ENCODE data around the gene IL7R. TPM values are rescaled to one million over a fixed set of nuclear protein-coding genes. Genes with fewer than 3 reads are reported as not detected.

Gene IL7R
- total and polyA plus RNA-seq, 5 experiments from 2014 or later, result 569 to 1,437 (median 668) TPM

DNA sequence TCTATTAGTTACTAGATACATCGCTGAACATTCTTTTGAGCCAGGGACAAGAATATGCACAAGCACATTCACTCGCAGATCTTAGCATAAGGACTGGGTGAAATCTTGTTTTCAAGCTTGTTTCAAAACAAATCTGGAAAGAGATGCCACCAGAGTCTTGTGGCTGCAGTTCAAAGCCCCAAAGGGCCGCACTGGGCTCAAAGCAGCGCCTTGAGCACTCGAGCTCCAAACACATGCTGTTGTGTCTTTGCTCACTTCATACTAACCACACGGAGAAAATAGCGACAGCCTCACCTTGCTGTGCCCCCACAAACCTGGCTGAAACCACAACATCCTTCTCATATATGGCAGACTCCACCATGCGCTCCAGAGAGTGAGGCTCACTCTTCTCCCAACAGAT lies 34.2 kb upstream of the IL7R start:
- DNase-seq, result peak; percentile 12 to 86 (median 68)
- Mint-ChIP-seq H3K4me3 (peak overlapping the region; percentile 54 to 79 (median 70)), H3K27ac (peak overlapping the region in 9 of 10 donors; percentile 82 to 97 (median 96)), H3K36me3 (peaks cover 0 to 5% (median 0%) of the 10 kb centered on the region in 3 donors), H3K9me3 (peaks cover 0 to 18% (median 0%) of the 10 kb centered on the region in 9 donors), H3K27me3 (no peaks in the 10 kb centered on the region), H3K4me1 (peaks cover 55 to 90% (median 88%) of the 10 kb centered on the region in 4 donors)
- POLR2A ChIA-PET, result interaction anchor here (0.8 to 20.4 kb wide), 19 partner anchors 8 to 171 kb away, joined by 3 to 989 read pairs (median 24); partner anchors contain the start of gene IL7R
- peak; percentile 82 to 87 for ATAC-seq

DNA sequence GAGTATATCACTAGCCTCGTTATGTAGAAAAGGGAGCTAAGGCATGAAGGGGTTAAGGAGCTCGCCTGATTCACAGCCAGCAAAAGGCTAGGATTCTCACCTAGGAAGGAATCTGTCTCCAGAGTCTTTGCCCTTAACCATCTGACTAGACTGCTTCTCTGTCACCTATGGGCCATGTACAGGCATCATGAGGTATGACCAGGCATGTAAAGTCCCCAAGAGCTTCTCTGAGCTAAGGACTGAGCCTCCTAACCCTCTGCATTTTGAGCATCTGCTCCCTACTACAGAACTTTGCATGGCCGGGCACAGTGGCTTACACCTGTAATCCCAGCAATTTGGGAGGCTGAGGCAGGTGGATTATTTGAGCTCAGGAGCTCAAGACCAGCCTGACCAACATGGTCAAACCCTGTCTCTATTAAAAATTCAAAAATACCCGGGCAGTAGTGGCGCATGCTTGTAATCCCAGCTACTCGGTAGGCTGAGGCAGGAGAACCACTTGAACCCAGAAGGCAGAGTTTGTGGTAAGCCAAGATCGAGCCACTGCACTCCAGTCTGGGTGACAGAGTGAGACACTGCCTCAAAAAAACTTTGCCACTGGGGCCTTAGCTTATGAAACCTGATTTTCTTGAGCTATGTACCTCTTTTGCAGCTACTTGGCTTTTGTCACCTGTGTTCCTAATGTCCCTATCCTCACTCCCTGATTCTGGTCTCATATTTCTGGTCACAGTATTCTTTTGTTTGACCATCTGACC lies 33.2 kb upstream of the IL7R start:
- H3K27me3 Mint-ChIP-seq, result no peaks in the 10 kb centered on the region
- H3K36me3 Mint-ChIP-seq, result peaks cover 0 to 5% (median 0%) of the 10 kb centered on the region in 3 donors
- H3K4me1 Mint-ChIP-seq, result peaks cover 57 to 99% (median 98%) of the 10 kb centered on the region in 4 donors
- H3K9me3 Mint-ChIP-seq, result peaks cover 0 to 17% (median 0%) of the 10 kb centered on the region in 9 donors
- no peak for DNase-seq
- ATAC-seq, result peak in 1 of 2 donors; percentile 19
- H3K27ac Mint-ChIP-seq, result peak overlapping the region in 9 of 10 donors; percentile 82 to 97 (median 96)
- POLR2A ChIA-PET, result interaction anchor here (0.8 to 20.4 kb wide), 17 partner anchors 11 to 172 kb away, joined by 3 to 989 read pairs (median 24); partner anchors contain the start of gene IL7R
- peak overlapping the region in 9 of 10 donors; percentile 6 to 79 (median 66) for H3K4me3 Mint-ChIP-seq

DNA sequence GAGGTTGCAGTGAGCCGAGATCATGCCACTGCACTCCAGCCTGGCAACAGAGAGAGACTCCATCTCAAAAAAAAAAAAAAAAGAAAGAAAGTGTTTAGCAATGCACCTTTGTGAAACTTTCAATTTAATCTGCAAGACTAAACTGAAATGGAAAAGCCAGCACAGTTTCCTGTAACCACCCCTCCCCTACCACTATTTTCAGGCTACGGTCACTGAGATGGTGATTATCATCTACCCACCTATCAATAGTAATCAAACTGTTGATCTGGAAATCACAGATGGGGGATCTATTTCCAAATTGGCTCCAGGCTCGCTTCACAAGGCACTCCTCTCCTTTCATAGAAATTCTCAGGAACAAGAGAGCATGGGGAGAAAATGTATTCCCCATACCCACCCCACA lies 30.6 kb upstream of the IL7R start:
- H3K4me1 Mint-ChIP-seq, result peaks cover 48 to 92% (median 91%) of the 10 kb centered on the region in 4 donors
- H3K9me3 Mint-ChIP-seq, result peaks cover 0 to 3% (median 0%) of the 10 kb centered on the region in 9 donors
- H3K27ac Mint-ChIP-seq, result peak overlapping the region in 9 of 10 donors; percentile 82 to 97 (median 96)
- DNase-seq (no peak), ATAC-seq (no peak)
- POLR2A ChIA-PET, result interaction anchor here (0.7 to 20.4 kb wide), 4 partner anchors 30 to 65 kb away, joined by 3 to 989 read pairs (median 5); partner anchors contain the start of gene IL7R
- no peaks in the 10 kb centered on the region for H3K27me3 Mint-ChIP-seq
- H3K4me3 Mint-ChIP-seq, result peak overlapping the region in 8 of 10 donors; percentile 18 to 79 (median 72)
- H3K36me3 Mint-ChIP-seq, result peaks cover 0 to 2% (median 0%) of the 10 kb centered on the region in 3 donors

GRCh38 chr5:35826554-35826953 lies 30.1 kb upstream of the IL7R start:
- Mint-ChIP-seq H3K4me3 (peak overlapping the region; percentile 12 to 79 (median 71)), H3K4me1 (peaks cover 50 to 93% (median 91%) of the 10 kb centered on the region in 4 donors), H3K27ac (peak overlapping the region in 9 of 10 donors; percentile 82 to 97 (median 96)), H3K36me3 (peaks cover 0 to 2% (median 0%) of the 10 kb centered on the region in 3 donors), H3K27me3 (no peaks in the 10 kb centered on the region), H3K9me3 (no peaks in the 10 kb centered on the region)
- POLR2A ChIA-PET, result interaction anchor here (0.9 to 20.4 kb wide), 2 partner anchors 29 to 54 kb away, joined by 3 to 989 read pairs; partner anchors contain the start of gene IL7R
- no peak for DNase-seq
- no peak for ATAC-seq

GRCh38 chr5:35828082-35828598 lies 28.6 kb upstream of the IL7R start:
- H3K4me1 Mint-ChIP-seq, result peaks cover 40 to 92% (median 91%) of the 10 kb centered on the region in 4 donors
- no peak for ATAC-seq
- H3K36me3 Mint-ChIP-seq, result peaks cover 0 to 2% (median 0%) of the 10 kb centered on the region in 3 donors
- H3K9me3 Mint-ChIP-seq, result no peaks in the 10 kb centered on the region
- POLR2A ChIA-PET, result interaction anchor here (1.4 to 20.4 kb wide), 2 partner anchors 10 to 28 kb away, joined by 4 to 989 read pairs; partner anchors contain the start of gene IL7R
- peak overlapping the region in 9 of 10 donors; percentile 77 to 97 (median 90) for H3K27ac Mint-ChIP-seq
- H3K27me3 Mint-ChIP-seq, result no peaks in the 10 kb centered on the region
- DNase-seq, result no peak
- H3K4me3 Mint-ChIP-seq, result peak overlapping the region in 4 of 10 donors; percentile 15 to 57 (median 36)

- H3K27me3 Mint-ChIP-seq, result no peaks in the 10 kb centered on the region
- peak; percentile 88 to 95 for ATAC-seq
- peaks cover 0 to 2% (median 0%) of the 10 kb centered on the region in 9 donors for H3K9me3 Mint-ChIP-seq
- H3K4me3 Mint-ChIP-seq, result peak overlapping the region; percentile 37 to 83 (median 63)
- POLR2A ChIA-PET, result interaction anchor here (0.7 to 20.4 kb wide), 15 partner anchors 9 to 151 kb away, joined by 3 to 989 read pairs (median 5); partner anchors contain the start of gene IL7R
- peak in 8 of 10 donors; percentile 52 to 91 (median 70) for DNase-seq
- H3K36me3 Mint-ChIP-seq, result peaks cover 0 to 8% (median 0%) of the 10 kb centered on the region in 3 donors
- peaks cover 41 to 94% (median 89%) of the 10 kb centered on the region in 4 donors for H3K4me1 Mint-ChIP-seq
- H3K27ac Mint-ChIP-seq, result peak overlapping the region in 9 of 10 donors; percentile 23 to 95 (median 92)
Observed at GRCh38 chr5:35830587-35830986, 26.1 kb upstream of the IL7R start.

DNA sequence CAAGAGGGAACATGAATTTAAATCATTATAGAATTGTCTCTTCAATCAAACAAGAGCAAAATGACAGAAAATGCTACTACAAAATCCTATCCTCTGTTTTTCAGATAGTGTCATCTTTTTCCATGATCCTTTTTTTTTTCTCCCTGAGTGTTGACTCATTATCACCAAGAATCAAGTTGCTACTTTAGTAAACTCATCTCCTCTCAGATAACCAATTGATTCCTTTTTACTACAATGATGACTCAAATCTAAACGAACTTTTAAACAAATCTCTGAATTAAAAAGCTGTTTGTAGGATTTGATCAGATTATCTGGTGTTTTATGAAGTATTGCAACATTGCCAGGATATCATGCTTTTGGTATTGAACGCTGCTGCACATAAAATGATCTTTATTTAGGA lies 23.9 kb upstream of the IL7R start:
- H3K27me3 Mint-ChIP-seq, result no peaks in the 10 kb centered on the region
- ATAC-seq (no peak), DNase-seq (no peak)
- H3K4me1 Mint-ChIP-seq, result peaks cover 36 to 89% (median 86%) of the 10 kb centered on the region in 4 donors
- H3K4me3 Mint-ChIP-seq, result peak overlapping the region in 9 of 10 donors; percentile 17 to 72 (median 49)
- H3K27ac Mint-ChIP-seq, result peak overlapping the region in 9 of 10 donors; percentile 23 to 94 (median 92)
- H3K9me3 Mint-ChIP-seq, result peaks cover 0 to 2% (median 0%) of the 10 kb centered on the region in 9 donors
- POLR2A ChIA-PET, result interaction anchor here (0.6 to 20.4 kb wide), 4 partner anchors 11 to 159 kb away, joined by 3 to 989 read pairs (median 19); partner anchors contain the start of gene IL7R
- H3K36me3 Mint-ChIP-seq, result peaks cover 0 to 8% (median 0%) of the 10 kb centered on the region in 3 donors

- ATAC-seq (no peak), DNase-seq (no peak)
- Mint-ChIP-seq H3K27ac (peak overlapping the region in 9 of 10 donors; percentile 23 to 94 (median 92)), H3K27me3 (no peaks in the 10 kb centered on the region), H3K4me3 (peak overlapping the region; percentile 36 to 80 (median 66)), H3K36me3 (peaks cover 0 to 8% (median 0%) of the 10 kb centered on the region in 3 donors), H3K9me3 (peaks cover 0 to 2% (median 0%) of the 10 kb centered on the region in 9 donors), H3K4me1 (peaks cover 34 to 86% (median 84%) of the 10 kb centered on the region in 4 donors)
- POLR2A ChIA-PET, result interaction anchor here (0.6 to 20.4 kb wide), 4 partner anchors 12 to 159 kb away, joined by 3 to 989 read pairs (median 19); partner anchors contain the start of gene IL7R
Observed at GRCh38 chr5:35833224-35833623, 23.5 kb upstream of the IL7R start.

GRCh38 chr5:35835796-35836742 lies 20.6 kb upstream of the IL7R start:
- DNase-seq, result no peak
- Mint-ChIP-seq H3K9me3 (peaks cover 0 to 2% (median 0%) of the 10 kb centered on the region in 9 donors), H3K4me3 (peak overlapping the region in 9 of 10 donors; percentile 17 to 72 (median 64))

GRCh38 chr5:35838370-35839042 lies 18.2 kb upstream of the IL7R start:
- peaks cover 0 to 8% (median 5%) of the 10 kb centered on the region in 3 donors for H3K36me3 Mint-ChIP-seq
- DNase-seq, result no peak
- peaks cover 32 to 72% (median 66%) of the 10 kb centered on the region in 4 donors for H3K4me1 Mint-ChIP-seq
- POLR2A ChIA-PET, result interaction anchor here (0.8 to 1.9 kb wide), 4 partner anchors 11 to 21 kb away, joined by 3 to 5 read pairs (median 4); partner anchors contain the start of gene IL7R
- H3K9me3 Mint-ChIP-seq, result peaks cover 0 to 8% (median 4%) of the 10 kb centered on the region in 9 donors
- H3K4me3 Mint-ChIP-seq, result peak overlapping the region in 2 of 10 donors; percentile 31 to 55
- peak overlapping the region in 7 of 10 donors; percentile 0 to 75 (median 46) for H3K27ac Mint-ChIP-seq
- no peaks in the 10 kb centered on the region for H3K27me3 Mint-ChIP-seq
- ATAC-seq, result no peak

More at GRCh38 chr5:35835796-35836742, 20.6 kb upstream of the IL7R start:
- H3K4me1 Mint-ChIP-seq, result peaks cover 42 to 92% (median 86%) of the 10 kb centered on the region in 4 donors
- H3K27ac Mint-ChIP-seq, result peak overlapping the region in 9 of 10 donors; percentile 23 to 94 (median 86)
- peak; percentile 35 to 48 for ATAC-seq
- POLR2A ChIA-PET, result interaction anchor here (3.7 to 20.4 kb wide), 2 partner anchors 14 to 20 kb away, joined by 35 to 989 read pairs; partner anchors contain the start of gene IL7R
- H3K27me3 Mint-ChIP-seq, result no peaks in the 10 kb centered on the region
- H3K36me3 Mint-ChIP-seq, result peaks cover 0 to 8% (median 0%) of the 10 kb centered on the region in 3 donors
